PFSK-1 (cell line): Measurements from ENCODE around the gene SERPINA9.

Experiments
- FOXP2 ChIP-seq: optimal IDR thresholded peaks from 2 replicates; pipeline ENCODE3; 2011; ENCODE audit warnings: borderline replicate concordance, control low read depth, inconsistent platforms; ENCODE audit not compliant: insufficient read depth; ENCODE audit errors: extremely low read length, extremely low read depth
- POLR2AphosphoS5 ChIP-seq: IDR thresholded peaks from 2 replicates; pipeline ENCODE4 v1.6.1; 2012; ENCODE audit warnings: low read depth, mild to moderate bottlenecking, control low read depth, low read length, moderate library complexity
- SIN3A ChIP-seq: IDR thresholded peaks from 2 replicates; pipeline ENCODE4 v1.6.1; 2012; ENCODE audit warnings: mild to moderate bottlenecking, low read length, moderate library complexity, borderline replicate concordance; ENCODE audit not compliant: insufficient read depth
- TAF1 ChIP-seq: IDR thresholded peaks from 2 replicates; pipeline ENCODE4 v1.6.1; 2012; ENCODE audit warnings: low read length, control low read depth, borderline replicate concordance; ENCODE audit not compliant: insufficient read depth
- TF ChIP-seq, protein P1 (sequence below), 2 experiments: IDR thresholded peaks; 2 replicates each; pipeline versions ENCODE4 v1.6.1 to v1.8.0; 2011 to 2012; ENCODE audit warnings: low read depth in 2 of 2, low read length in 2 of 2, control low read depth in 1 of 2, inconsistent platforms in 1 of 2, mild to moderate bottlenecking in 1 of 2, moderate library complexity in 1 of 2; ENCODE audit not compliant: insufficient read depth in 1 of 2

SERPINA9 gene

DNA sequence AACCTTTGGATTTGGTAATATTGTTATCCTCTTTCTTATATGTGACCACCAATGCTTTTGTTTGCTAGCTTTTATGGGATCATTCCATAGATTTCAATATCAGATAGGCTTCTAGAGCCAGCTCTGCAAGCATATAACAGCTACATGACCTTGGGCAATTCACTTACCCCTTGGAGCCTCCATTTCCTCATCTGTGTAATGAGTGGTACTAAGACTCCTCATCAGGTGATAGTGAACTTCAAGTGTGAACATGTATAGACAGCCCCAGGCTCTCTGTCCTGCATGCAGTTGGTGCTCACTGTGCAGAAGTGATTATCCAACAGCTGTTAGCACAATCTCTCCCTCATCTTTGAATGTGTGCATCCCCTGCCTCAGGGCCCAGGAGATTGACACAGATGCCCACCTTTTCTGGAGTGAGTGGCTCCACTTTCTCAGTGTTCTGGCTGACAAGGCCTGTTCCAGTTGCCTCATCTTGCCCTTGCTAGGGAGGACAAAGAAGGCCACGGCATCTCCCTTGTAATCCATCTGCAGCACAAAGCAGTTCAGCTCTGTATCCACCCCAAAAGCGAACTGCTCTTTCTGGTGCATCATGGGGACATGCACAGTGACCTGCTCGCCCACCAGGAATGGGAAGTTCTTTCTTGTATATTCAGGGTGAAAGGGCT lies 9.2 kb downstream of the SERPINA9 start:
- TF ChIP-seq TAF1 = no peak
- no peak for TF ChIP-seq FOXP2
- TF ChIP-seq SIN3A = no peak
- TF ChIP-seq POLR2AphosphoS5 = no peak
- TF ChIP-seq, protein P1, sequence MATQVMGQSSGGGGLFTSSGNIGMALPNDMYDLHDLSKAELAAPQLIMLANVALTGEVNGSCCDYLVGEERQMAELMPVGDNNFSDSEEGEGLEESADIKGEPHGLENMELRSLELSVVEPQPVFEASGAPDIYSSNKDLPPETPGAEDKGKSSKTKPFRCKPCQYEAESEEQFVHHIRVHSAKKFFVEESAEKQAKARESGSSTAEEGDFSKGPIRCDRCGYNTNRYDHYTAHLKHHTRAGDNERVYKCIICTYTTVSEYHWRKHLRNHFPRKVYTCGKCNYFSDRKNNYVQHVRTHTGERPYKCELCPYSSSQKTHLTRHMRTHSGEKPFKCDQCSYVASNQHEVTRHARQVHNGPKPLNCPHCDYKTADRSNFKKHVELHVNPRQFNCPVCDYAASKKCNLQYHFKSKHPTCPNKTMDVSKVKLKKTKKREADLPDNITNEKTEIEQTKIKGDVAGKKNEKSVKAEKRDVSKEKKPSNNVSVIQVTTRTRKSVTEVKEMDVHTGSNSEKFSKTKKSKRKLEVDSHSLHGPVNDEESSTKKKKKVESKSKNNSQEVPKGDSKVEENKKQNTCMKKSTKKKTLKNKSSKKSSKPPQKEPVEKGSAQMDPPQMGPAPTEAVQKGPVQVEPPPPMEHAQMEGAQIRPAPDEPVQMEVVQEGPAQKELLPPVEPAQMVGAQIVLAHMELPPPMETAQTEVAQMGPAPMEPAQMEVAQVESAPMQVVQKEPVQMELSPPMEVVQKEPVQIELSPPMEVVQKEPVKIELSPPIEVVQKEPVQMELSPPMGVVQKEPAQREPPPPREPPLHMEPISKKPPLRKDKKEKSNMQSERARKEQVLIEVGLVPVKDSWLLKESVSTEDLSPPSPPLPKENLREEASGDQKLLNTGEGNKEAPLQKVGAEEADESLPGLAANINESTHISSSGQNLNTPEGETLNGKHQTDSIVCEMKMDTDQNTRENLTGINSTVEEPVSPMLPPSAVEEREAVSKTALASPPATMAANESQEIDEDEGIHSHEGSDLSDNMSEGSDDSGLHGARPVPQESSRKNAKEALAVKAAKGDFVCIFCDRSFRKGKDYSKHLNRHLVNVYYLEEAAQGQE (IDR thresholded peaks at IDR 0.05; ENCODE audit: insufficient read depth in 1 of 2, low read depth in 2 of 2, low read length in 2 of 2) = no peak

DNA sequence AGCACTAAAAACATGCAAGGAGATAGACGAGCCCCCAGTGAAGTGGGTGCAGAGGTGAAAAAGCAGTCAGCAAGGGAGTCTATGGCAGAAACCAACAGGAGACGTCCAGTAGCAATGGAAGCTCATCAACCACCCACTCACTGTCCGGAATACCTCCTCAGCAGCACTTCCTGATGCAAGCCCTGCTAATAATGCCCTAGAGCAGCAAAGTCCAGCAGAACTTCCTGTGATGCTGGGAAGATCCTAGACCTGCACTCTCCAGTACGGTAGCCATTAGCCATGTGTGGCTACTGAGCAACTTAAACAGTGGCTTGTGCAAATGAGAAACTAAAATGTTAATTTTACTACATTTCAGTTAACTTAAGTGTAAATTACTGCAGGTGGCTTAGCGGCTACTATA lies 11.0 kb downstream of the SERPINA9 start:
- TF ChIP-seq POLR2AphosphoS5 (no peak), FOXP2 (no peak), SIN3A (no peak), TAF1 (no peak)
- TF ChIP-seq, protein P1 (IDR thresholded peaks at IDR 0.05; ENCODE audit: insufficient read depth in 1 of 2, low read depth in 2 of 2, low read length in 2 of 2) = no peak

GRCh38 chr14:94464290-94464689 lies 11.7 kb downstream of the SERPINA9 start:
- TF ChIP-seq, protein P1 (IDR thresholded peaks at IDR 0.05; ENCODE audit: insufficient read depth in 1 of 2, low read depth in 2 of 2, low read length in 2 of 2) = no peak
- TF ChIP-seq FOXP2 (no peak), POLR2AphosphoS5 (no peak), TAF1 (no peak), SIN3A (no peak)

DNA sequence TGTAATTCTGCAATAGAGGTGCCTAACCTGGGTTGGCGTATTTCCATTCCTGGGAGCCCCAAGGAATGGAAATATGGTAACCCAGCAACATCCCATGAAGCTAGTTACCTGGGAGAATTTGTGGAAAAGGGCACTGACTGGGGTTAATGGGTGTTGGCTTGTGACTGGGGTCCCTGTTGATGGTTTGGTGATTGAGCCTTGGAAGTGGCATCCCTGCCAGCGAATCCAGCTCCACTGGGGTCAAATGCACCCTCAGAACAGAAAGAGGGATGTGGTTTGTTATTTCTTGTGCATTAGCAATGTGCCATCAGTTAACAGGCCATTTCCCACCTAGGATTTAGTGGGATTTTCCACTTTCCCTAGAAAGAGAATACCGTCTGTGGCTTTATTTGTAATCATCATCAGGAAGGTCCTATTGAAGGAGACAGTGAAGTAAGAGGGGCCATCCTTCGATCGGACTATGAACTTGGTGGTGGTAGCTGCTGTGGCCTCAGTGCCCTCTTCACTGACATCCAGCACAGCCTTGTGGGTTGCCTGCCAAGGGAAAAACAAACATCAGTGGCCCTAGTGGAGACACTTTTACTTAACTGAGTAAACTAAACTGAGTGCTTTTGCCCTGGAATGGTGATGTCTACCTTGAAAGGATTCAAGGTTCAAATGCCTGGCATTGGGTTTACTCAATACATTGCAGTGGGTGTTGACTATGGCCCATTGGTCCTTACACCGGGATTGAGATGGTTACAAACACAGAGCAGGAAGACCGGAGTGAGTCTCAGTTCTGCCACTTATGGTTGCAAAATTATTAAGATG lies 13.0 kb downstream of the SERPINA9 start:
- TF ChIP-seq FOXP2 = no peak
- no peak for TF ChIP-seq POLR2AphosphoS5
- TF ChIP-seq TAF1 = no peak
- TF ChIP-seq, protein P1 (IDR thresholded peaks at IDR 0.05; ENCODE audit: insufficient read depth in 1 of 2, low read depth in 2 of 2, low read length in 2 of 2) = no peak
- TF ChIP-seq SIN3A = no peak
